Stimulated activated CD8-positive, alpha-beta memory T cell treated with anti-CD3 and anti-CD28 coated beads, Interleukin-4, amount 100 ng/mL, for 4 hours (primary cell): ENCODE data around the gene SIM2.

Source experiments
- DNase-seq, 2 donors: peaks; one replicate each; pipeline ENCODE4 v3.0.0-alpha.2; 2020; ENCODE audit warnings: low read depth in 2 of 2, low spot score in 1 of 2

The SIM2 gene

GRCh38 chr21:36684957-36685714 lies 13.8 kb upstream of the SIM2 start:
- DNase-seq: no peak

GRCh38 chr21:36686955-36687354 lies 12.0 kb upstream of the SIM2 start:
- no peak for DNase-seq

GRCh38 chr21:36688324-36688723 lies 10.6 kb upstream of the SIM2 start:
- DNase-seq: no peak

GRCh38 chr21:36689324-36689723 lies 9.6 kb upstream of the SIM2 start:
- DNase-seq: no peak

- DNase-seq: no peak
These were observed 8.0 kb upstream of the SIM2 start for GRCh38 chr21:36690628-36691554.

- DNase-seq: no peak
These were observed 7.3 kb upstream of the SIM2 start for GRCh38 chr21:36691555-36692041.

GRCh38 chr21:36692114-36692834 lies 6.6 kb upstream of the SIM2 start:
- no peak for DNase-seq

- no peak for DNase-seq
These were observed 6.0 kb upstream of the SIM2 start for GRCh38 chr21:36692835-36693488.

- no peak for DNase-seq
These were observed 5.4 kb upstream of the SIM2 start for GRCh38 chr21:36693489-36694030.

GRCh38 chr21:36694031-36694515 lies 4.8 kb upstream of the SIM2 start:
- DNase-seq: no peak

- no peak for DNase-seq
These were observed 4.2 kb upstream of the SIM2 start for GRCh38 chr21:36694593-36695282.

GRCh38 chr21:36695283-36695634 lies 3.7 kb upstream of the SIM2 start:
- no peak for DNase-seq

GRCh38 chr21:36695671-36696389 lies 3.1 kb upstream of the SIM2 start:
- DNase-seq: no peak

- DNase-seq: no peak
These were observed 2.4 kb upstream of the SIM2 start for GRCh38 chr21:36696390-36697059.

GRCh38 chr21:36697060-36697850 lies 1.7 kb upstream of the SIM2 start:
- no peak for DNase-seq

GRCh38 chr21:36697851-36698384 lies 997 bp upstream of the SIM2 start:
- DNase-seq: no peak

- DNase-seq: no peak
These were observed 432 bp upstream of the SIM2 start for GRCh38 chr21:36698385-36698980.
